ENCODE measurements around the gene RHOF.
"Not testable (repeated sequence)": the region's sequence is repeated elsewhere in the genome, so short reads cannot be mapped to it uniquely, and the experiment has no call there.

The RHOF gene

GRCh38 chr12:121773011-121773777 lies 20.3 kb downstream of the RHOF start:
- no peak for FAIRE-seq

GRCh38 chr12:121770813-121771625 lies 22.5 kb downstream of the RHOF start:
- FAIRE-seq: no peak

DNA sequence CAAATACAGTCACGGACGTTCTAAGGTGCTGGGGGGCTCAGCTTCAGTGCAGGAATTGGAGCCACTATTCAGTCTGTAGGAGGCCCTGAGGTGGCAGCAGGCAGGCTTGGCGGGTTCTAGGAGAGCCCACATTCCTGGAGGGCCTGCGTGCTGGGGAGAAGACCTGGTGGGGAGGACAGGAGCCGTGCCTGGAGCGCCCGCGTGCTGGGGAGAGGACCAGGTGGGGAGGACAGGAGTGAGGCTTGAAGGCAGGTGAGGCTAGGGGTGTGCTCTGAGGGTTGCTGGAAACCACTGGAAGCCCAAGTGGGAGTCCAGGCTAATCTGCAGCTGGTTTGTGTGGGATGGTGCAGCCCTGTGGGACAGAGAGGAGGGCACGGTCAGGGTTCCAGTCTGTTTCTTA lies 23.1 kb downstream of the RHOF start:
- FAIRE-seq: no peak

DNA sequence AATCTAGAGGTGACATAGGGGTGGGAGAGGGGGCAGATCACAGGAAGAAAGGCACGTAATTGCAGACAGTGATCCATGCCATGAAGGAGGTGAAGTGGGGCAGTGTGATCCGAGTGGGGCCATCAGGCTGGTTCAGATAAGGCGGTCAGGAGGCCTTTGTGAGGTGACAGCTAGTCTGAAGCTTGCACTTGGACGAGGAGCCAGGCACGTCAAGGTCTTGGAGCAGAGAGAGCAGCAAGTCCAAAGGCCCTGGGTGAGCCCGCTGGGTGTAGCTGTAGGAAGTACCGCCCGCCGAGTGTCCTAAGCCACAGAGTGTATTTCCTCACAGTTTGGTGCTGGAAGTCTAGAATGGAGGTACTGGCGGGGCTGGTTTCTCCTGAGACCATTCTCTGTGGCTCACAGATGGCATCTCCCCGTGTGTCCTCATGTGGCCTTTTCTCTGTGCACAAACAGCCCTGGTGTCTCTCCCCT lies 23.6 kb downstream of the RHOF start:
- FAIRE-seq: no peak

DNA sequence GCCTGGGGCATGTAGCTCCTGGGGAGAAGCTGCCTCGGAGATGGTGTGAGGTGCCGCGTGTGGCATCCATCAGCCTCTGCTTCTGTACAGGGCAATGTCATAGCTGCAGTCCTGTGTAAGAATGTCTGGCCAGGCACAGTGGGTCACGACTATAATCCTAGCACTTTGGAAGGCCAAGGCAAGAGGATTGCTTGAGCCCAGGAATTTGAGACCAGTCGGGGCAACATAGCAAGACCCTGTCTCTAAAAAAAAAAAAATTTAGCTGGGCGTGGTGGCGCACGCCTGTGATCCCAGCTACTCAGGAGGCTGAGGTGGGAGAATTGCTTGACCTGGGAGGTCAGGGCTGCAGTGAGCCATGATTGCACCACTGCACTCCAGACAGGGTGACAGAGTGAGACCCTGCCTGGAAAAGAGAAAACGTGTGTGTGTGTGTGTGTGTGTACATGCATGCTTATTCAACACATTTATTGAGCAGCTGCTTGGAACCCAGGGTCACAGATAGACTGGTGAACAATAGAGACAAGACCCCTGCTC lies 24.1 kb downstream of the RHOF start:
- no peak for FAIRE-seq

GRCh38 chr12:121767525-121768016 lies 25.9 kb downstream of the RHOF start:
- no peak for FAIRE-seq

DNA sequence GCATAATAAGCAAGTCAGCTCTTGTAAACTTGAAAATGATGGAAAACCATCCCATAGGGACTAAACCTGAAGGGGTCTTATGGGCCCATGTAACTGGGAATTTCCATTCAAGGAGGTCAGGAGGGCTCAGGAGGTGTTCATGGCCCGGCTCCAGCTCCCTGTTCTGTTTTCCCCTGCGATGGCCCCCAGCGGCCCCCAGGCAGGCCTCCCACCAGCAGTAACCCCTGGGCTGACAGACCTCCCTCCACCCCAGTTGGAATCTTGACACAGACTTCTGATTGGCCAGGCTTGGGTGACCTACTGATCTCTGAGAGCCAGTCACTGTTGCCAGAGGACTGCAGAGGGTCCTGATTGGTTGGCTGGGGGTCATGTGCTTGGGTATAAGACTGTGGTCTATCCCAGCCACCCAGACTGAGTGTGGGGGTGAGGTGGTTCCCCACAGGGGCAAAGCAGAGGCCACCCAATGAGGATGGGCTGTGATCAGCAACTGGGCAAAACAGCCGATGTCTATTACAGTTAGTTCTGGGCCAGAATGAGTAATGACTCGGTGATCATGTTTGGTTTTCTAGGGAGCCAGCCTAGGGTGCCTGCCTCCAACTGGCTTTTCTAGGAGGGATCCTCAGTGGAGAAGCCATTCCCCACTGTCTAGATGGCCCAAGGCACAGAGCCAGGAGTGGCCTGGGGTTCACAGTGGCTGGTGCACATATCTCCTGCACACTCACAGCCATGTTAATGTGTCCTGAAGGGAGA lies 27.0 kb downstream of the RHOF start:
- FAIRE-seq: no peak

- FAIRE-seq: no peak
Measured at GRCh38 chr12:121765573-121765972, 27.9 kb downstream of the RHOF start.

- no peak for FAIRE-seq
Measured at GRCh38 chr12:121764808-121765207, 28.7 kb downstream of the RHOF start.

- no peak for FAIRE-seq
Measured at GRCh38 chr12:121762269-121762668, 31.2 kb downstream of the RHOF start.

GRCh38 chr12:121758536-121758935 lies 35.0 kb downstream of the RHOF start:
- FAIRE-seq: not testable (repeated sequence)

DNA sequence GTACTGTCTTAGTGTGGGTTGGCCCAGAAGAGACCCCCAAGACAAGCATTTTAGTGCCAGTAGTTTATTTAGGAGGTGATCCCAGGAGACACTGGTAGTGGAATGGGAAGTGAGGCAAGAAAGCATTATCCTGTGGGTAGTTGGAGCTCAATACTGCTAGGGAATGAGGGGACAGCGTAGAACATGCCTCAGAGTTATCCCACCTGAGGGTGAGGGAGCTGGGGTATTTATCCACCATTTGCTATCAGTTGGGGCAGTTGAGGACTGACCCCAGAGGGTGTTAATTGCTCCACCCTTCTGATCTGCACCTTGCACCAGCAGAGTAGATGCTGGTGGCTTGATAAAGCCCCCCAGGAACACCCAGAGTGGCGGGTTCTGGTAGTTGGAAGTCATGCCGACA lies 37.9 kb downstream of the RHOF start:
- FAIRE-seq: no peak

DNA sequence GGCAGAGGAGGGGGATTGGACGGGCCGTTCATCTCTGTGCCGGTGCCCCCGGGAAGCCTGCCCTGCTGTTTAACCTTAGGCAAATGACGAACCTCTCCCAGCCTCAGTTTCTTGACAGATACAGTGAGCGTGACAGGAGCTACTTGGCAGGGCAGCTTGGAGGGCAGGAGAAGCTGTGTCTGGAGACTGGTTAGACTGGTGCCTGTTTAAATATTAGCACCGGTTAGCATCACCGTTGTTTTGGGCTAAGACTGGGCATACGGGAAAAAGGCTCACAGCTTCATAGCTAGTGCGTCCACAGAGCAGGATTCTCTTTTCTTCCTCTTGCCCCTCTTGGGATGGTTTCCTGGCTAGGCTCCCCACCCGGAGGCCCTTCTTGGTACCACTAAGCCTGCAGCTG lies 38.7 kb downstream of the RHOF start:
- FAIRE-seq: no peak

GRCh38 chr12:121753844-121754264 lies 39.6 kb downstream of the RHOF start:
- FAIRE-seq: no peak

- no peak for FAIRE-seq
Measured at GRCh38 chr12:121751749-121752351, 41.6 kb downstream of the RHOF start.

DNA sequence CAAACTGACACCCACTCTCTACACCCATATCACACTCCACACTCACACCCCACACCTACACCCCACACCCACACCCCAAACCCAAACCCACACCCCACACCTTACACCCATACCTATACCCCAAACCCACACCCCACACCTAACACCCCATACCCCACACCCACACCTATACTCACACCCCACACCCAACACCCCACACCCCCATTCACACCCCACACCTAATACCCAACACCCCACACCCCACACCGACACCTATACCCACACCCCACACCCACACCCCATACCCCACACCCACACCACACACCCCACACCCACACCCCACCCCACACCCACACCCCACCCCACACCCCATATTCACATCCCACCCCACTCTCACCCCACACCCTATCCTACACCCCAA lies 42.5 kb downstream of the RHOF start:
- no peak for FAIRE-seq

- FAIRE-seq: no peak
Measured at GRCh38 chr12:121750507-121750955, 43.0 kb downstream of the RHOF start.

DNA sequence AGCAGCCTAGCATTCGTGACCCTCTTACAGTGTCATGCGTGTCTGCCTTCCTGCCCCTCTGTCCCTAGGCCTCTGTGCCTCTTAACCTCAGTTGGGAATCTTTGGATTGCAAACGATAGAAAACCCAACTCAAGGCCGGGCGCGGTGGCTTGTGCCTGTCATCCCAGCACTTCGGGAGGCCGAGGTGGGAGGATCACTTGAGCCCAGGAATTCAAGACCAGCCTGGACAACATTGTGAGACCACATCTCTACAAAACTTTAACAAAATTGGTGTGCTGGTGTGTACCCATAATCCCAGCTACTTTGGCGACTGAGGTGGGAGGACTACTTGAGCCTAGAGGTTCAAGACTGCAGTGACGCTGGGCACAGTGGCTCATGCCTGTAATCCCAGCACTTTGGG lies 44.2 kb downstream of the RHOF start:
- no peak for FAIRE-seq

GRCh38 chr12:121748571-121749265 lies 44.8 kb downstream of the RHOF start:
- FAIRE-seq: no peak

DNA sequence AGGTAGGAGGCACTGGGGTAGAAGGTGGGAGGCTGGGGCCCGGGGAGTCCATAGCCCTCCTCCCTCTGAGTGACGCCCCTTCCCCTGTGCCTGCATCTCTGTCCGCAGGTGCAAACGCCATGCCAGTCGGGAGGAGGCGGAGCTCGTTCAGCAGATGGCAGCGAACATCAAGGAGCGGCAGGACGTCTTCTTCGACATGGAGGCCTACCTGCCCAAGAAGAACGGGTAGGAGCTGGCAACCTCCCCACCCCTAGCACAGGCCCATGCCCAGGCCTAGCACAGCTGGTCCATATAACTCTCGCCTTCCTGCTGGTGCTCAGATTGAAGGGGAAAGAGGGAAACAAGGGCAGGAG lies 45.3 kb downstream of the RHOF start:
- FAIRE-seq: no peak

GRCh38 chr12:121745545-121745944 lies 47.9 kb downstream of the RHOF start:
- FAIRE-seq: not testable (repeated sequence)

- no peak for FAIRE-seq
Measured at GRCh38 chr12:121741743-121742142, 51.7 kb downstream of the RHOF start.
